ENCODE data around the gene SNX24.
"Not testable (repeated sequence)": the region's sequence is repeated elsewhere in the genome, so short reads cannot be mapped to it uniquely, and the experiment has no call there.

The SNX24 gene

DNA sequence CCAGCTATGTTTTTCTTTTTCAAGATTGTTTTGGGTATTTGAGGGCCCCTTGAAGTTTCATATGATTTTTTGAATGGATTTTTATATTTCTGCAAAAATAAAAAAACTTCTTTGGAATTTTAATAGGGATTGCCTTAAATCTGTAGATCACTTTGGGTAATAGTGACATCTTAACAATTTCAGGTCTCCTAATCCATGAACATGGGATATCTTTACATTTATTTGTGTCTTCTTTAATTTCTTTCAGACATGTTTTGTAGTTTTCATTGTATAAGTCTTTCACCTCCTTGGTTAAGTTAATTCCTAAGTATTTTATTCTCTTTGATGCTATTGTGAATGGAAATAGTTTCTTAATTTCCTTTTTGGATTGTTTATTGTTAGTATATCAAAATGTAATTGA is 112.0 kb downstream of the SNX24 start:
- Histone ChIP-seq H3K27me3 (ENCODE audit: control insufficient read depth, insufficient read depth, low read length) (no peaks in the 10 kb centered on the region), H3K36me3 (ENCODE audit: control insufficient read depth, insufficient read depth, low read length) (no peaks in the 10 kb centered on the region), H3K9ac (ENCODE audit: low read length) (no peak overlapping the region), H3K27ac (ENCODE audit: low read depth, low read length) (no peak overlapping the region), H3K4me3 (ENCODE audit: low read length) (no peak overlapping the region), H3K4me1 (ENCODE audit: control insufficient read depth, insufficient read depth, low read length) (no peaks in the 10 kb centered on the region)

DNA sequence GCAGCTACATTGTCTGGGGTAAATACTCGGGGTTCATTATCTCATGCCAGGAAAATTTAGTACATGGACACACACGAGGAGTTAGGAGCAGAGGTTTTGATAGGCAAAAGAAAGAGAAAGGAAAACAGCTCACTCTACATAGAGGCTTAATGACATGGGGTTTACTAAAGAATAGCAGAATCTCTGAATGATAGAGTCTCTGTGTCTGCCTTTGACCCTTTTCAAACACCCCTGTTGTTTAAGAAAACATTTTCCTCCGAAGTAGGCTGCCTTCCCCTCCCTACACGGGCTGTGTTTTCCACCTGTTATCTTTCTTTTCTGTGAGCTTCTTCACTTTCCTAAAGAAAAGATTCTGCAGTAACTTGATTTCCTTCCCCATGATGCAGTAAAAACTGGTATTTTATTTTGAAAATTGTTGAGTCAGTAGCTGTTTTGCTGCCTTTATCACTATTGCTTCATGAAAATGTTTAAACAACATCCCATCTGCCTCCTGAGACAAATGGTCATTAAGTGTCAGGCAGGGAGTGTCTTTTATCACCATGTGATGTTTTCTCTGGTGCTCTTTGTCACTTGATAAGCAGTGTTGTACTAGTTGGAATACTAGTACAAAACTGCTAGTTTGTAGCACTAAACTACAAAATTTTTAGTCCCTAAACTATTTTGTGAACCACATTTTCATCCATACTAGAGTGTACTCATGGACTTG is 114.5 kb downstream of the SNX24 start:
- Histone ChIP-seq H3K4me1 (ENCODE audit: control insufficient read depth, insufficient read depth, low read length) (no peaks in the 10 kb centered on the region), H3K27me3 (ENCODE audit: control insufficient read depth, insufficient read depth, low read length) (no peaks in the 10 kb centered on the region), H3K9ac (ENCODE audit: low read length) (no peak overlapping the region), H3K27ac (ENCODE audit: low read depth, low read length) (no peak overlapping the region), H3K4me3 (ENCODE audit: low read length) (no peak overlapping the region), H3K36me3 (ENCODE audit: control insufficient read depth, insufficient read depth, low read length) (no peaks in the 10 kb centered on the region)

DNA sequence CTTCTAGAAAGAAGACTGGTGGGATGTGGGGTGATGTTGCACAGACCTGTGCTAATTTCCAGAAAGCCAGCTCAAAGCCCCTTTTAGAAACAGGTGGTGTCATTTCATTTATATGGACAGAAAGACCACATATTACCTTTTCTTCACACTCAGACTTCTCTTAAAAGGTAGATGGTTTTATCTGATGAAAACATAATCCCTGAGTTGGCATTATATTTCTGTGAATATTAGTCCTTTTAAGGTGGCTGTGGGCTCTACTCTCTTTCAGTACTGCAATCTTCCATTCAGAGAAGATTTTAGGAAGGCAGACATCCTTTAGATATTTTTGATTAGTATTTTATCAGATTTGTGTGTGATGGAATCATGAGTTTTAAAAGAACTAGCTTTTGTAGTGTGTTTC is 117.9 kb downstream of the SNX24 start:
- H3K4me1 ChIP-seq (ENCODE audit: control insufficient read depth, insufficient read depth, low read length), result no peaks in the 10 kb centered on the region
- no peak overlapping the region for H3K4me3 ChIP-seq (ENCODE audit: low read length)
- H3K36me3 ChIP-seq (ENCODE audit: control insufficient read depth, insufficient read depth, low read length), result no peaks in the 10 kb centered on the region
- no peak overlapping the region for H3K27ac ChIP-seq (ENCODE audit: low read depth, low read length)
- no peak overlapping the region for H3K9ac ChIP-seq (ENCODE audit: low read length)
- no peaks in the 10 kb centered on the region for H3K27me3 ChIP-seq (ENCODE audit: control insufficient read depth, insufficient read depth, low read length)

DNA sequence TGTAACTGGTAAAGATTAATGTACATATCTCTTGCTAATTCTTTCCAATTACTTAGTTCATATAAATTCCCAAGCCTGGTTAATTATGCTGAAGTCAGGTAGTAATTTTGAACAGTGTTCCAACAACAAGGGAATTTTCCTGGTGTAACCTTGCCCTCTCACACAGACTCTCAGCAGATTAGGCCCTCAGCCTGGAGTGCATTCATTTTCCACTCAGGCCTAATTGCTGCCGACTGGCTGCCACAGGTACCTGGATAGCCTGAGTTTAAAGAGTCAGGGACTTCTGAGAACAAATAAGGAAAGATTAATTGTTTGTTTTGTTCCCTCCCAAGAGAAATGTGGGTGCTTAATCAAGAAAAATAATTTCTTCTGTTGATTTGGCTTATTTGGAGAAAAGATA is 119.7 kb downstream of the SNX24 start:
- Histone ChIP-seq H3K9ac (ENCODE audit: low read length) (no peak overlapping the region), H3K36me3 (ENCODE audit: control insufficient read depth, insufficient read depth, low read length) (no peaks in the 10 kb centered on the region), H3K27me3 (ENCODE audit: control insufficient read depth, insufficient read depth, low read length) (no peaks in the 10 kb centered on the region), H3K4me1 (ENCODE audit: control insufficient read depth, insufficient read depth, low read length) (no peaks in the 10 kb centered on the region), H3K4me3 (ENCODE audit: low read length) (no peak overlapping the region), H3K27ac (ENCODE audit: low read depth, low read length) (no peak overlapping the region)

DNA sequence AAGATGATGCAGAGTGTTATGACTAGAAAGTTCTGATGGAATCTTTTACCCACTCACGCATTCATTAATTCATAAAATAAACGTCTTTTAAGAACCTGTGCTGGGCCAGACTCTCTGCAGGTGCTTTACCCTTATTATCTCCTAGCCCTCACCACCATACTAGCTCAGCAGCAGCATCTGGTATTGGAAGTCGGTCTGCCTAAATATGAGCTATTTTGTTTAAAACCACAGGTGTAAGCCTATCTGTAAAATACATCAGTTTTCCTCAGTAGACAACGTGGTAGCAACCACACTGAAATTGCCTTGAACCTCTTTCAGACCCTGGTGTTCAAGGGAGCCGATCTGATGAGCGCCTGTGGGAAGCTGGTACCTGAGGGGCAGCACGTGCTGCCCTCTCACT is 121.7 kb downstream of the SNX24 start:
- no peak overlapping the region for H3K27ac ChIP-seq (ENCODE audit: low read depth, low read length)
- H3K4me3 ChIP-seq (ENCODE audit: low read length), result no peak overlapping the region
- H3K4me1 ChIP-seq (ENCODE audit: control insufficient read depth, insufficient read depth, low read length), result no peaks in the 10 kb centered on the region
- no peaks in the 10 kb centered on the region for H3K27me3 ChIP-seq (ENCODE audit: control insufficient read depth, insufficient read depth, low read length)
- no peaks in the 10 kb centered on the region for H3K36me3 ChIP-seq (ENCODE audit: control insufficient read depth, insufficient read depth, low read length)
- H3K9ac ChIP-seq (ENCODE audit: low read length), result no peak overlapping the region

DNA sequence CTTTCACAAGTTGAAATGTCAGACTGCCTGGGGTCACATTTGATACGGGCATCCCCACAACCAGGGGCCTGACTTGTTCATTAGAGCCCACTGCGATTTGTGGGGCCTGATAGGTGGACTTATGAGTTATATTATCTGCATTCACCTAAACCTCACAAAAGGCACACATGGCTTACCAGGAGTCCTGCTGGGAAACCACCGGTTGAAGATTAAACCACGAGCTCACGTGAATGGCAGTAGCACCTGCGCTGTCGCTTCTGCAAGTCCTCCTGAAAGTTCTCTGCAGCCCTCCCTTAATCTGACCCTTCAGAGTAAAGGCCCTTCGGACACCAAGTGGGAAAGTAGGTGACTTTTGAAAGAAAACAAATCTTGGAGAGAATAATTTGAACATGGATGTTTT is 122.2 kb downstream of the SNX24 start:
- H3K27me3 ChIP-seq (ENCODE audit: control insufficient read depth, insufficient read depth, low read length), result no peaks in the 10 kb centered on the region
- H3K36me3 ChIP-seq (ENCODE audit: control insufficient read depth, insufficient read depth, low read length), result no peaks in the 10 kb centered on the region
- no peak overlapping the region for H3K4me3 ChIP-seq (ENCODE audit: low read length)
- H3K4me1 ChIP-seq (ENCODE audit: control insufficient read depth, insufficient read depth, low read length), result no peaks in the 10 kb centered on the region
- H3K27ac ChIP-seq (ENCODE audit: low read depth, low read length), result no peak overlapping the region
- H3K9ac ChIP-seq (ENCODE audit: low read length), result no peak overlapping the region

DNA sequence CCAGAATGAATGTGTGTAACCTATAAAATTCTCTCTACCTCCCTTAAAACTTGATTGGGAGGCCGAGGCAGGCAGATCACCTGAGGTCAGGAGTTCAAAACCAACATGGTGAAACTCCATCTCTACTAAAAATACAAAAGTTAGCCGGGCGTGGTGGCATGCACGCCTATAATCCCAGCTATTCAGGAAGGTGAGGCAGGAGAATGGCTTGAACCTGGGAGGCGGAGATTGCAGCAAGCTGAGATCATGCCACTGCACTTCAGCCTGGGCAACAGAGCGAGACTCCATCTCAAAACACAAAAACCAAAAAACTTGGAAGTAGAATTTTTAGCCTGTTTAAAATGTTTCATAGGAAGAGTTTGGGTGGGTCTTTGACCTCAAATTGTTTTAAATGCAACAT is 122.6 kb downstream of the SNX24 start:
- not testable (repeated sequence) for H3K27ac ChIP-seq (ENCODE audit: low read depth, low read length)

DNA sequence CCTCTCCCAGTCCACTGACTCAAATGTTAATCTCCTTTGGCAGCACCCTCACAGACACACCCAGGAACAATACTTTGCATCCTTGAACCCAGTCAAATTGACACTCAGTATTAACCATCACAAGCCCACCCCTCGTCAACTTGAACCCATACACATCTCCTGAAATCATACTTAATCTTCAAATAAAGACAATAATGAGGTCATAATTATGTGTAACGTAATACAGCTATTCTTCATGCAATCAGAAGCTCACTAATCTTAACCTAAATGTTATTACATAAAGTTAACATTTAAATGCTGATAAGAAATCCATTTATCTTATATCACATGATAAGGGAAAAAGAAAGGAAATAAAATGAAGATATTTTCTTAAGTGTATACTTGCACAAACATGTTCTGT is 125.9 kb downstream of the SNX24 start:
- H3K4me1 ChIP-seq (ENCODE audit: control insufficient read depth, insufficient read depth, low read length), result no peaks in the 10 kb centered on the region
- no peak overlapping the region for H3K27ac ChIP-seq (ENCODE audit: low read depth, low read length)
- no peaks in the 10 kb centered on the region for H3K36me3 ChIP-seq (ENCODE audit: control insufficient read depth, insufficient read depth, low read length)
- no peak overlapping the region for H3K9ac ChIP-seq (ENCODE audit: low read length)
- H3K27me3 ChIP-seq (ENCODE audit: control insufficient read depth, insufficient read depth, low read length), result no peaks in the 10 kb centered on the region
- H3K4me3 ChIP-seq (ENCODE audit: low read length), result no peak overlapping the region

More for the DNA sequence above, 122.6 kb downstream of the SNX24 start:
- H3K9ac ChIP-seq (ENCODE audit: low read length); H3K4me3 ChIP-seq (ENCODE audit: low read length); H3K36me3 ChIP-seq (ENCODE audit: control insufficient read depth, insufficient read depth, low read length); H3K27me3 ChIP-seq (ENCODE audit: control insufficient read depth, insufficient read depth, low read length); H3K4me1 ChIP-seq (ENCODE audit: control insufficient read depth, insufficient read depth, low read length): not testable (repeated sequence)

DNA sequence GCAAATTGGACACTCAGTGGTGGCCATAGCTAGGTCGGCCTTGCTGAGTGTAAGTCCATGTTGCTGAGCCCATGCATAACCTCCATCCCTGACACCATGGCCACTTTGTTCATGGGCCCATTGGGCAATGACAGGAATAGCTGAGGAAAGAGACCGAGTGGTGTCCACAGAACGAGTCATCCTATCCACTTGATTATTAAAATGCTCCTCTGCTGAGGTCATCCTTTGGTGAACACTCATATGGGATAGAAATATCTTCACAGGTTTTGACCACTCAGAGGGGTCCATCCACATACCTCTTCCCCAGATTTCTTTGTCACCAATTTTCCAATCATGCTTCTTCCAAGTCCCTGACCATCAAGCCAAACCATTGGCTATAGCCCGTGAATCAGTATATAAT is 127.5 kb downstream of the SNX24 start:
- Histone ChIP-seq H3K36me3 (ENCODE audit: control insufficient read depth, insufficient read depth, low read length) (no peaks in the 10 kb centered on the region), H3K4me1 (ENCODE audit: control insufficient read depth, insufficient read depth, low read length) (no peaks in the 10 kb centered on the region), H3K27ac (ENCODE audit: low read depth, low read length) (no peak overlapping the region), H3K9ac (ENCODE audit: low read length) (no peak overlapping the region), H3K27me3 (ENCODE audit: control insufficient read depth, insufficient read depth, low read length) (no peaks in the 10 kb centered on the region), H3K4me3 (ENCODE audit: low read length) (no peak overlapping the region)

DNA sequence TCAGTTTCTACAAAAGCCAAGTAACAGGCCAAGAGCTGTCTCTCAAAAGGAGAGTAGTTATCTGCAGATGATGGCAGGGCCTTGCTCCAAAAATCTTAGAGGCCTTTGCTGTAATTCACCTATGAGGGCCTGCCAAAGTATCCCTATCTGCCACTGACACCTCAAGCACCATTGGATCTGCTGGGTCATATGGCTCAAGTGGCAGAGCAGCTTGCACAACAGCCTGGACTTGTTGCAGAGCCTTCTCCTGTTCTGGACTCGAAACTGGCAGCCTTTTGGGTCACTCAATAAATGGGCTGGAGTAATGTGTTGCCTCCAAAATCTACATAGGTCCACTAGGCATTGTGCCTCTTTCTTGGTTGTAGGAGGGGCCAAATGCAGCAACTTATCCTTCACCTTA is 128.3 kb downstream of the SNX24 start:
- H3K9ac ChIP-seq (ENCODE audit: low read length); H3K4me1 ChIP-seq (ENCODE audit: control insufficient read depth, insufficient read depth, low read length); H3K27ac ChIP-seq (ENCODE audit: low read depth, low read length); H3K27me3 ChIP-seq (ENCODE audit: control insufficient read depth, insufficient read depth, low read length); H3K4me3 ChIP-seq (ENCODE audit: low read length); H3K36me3 ChIP-seq (ENCODE audit: control insufficient read depth, insufficient read depth, low read length): not testable (repeated sequence)

DNA sequence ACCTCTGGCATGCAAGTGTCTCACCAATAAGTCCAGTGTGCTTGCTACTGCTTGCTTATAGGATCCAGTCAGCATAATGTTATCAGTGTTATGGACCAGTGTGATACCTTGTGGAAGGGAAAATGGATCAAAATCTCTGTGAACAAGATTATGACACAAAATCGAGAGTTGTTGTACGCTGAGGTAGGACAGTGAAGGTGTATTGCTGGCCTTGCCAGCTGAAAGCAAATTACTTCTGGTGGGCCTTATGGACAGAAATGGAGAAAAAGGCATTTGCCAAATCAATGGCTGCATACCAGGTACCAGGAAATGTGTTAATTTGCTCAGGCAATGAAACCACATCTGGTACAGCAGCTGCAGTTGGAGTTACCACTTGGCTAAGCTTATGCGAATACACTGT is 128.8 kb downstream of the SNX24 start:
- H3K4me1 ChIP-seq (ENCODE audit: control insufficient read depth, insufficient read depth, low read length); H3K27ac ChIP-seq (ENCODE audit: low read depth, low read length); H3K27me3 ChIP-seq (ENCODE audit: control insufficient read depth, insufficient read depth, low read length); H3K9ac ChIP-seq (ENCODE audit: low read length); H3K4me3 ChIP-seq (ENCODE audit: low read length); H3K36me3 ChIP-seq (ENCODE audit: control insufficient read depth, insufficient read depth, low read length): not testable (repeated sequence)

DNA sequence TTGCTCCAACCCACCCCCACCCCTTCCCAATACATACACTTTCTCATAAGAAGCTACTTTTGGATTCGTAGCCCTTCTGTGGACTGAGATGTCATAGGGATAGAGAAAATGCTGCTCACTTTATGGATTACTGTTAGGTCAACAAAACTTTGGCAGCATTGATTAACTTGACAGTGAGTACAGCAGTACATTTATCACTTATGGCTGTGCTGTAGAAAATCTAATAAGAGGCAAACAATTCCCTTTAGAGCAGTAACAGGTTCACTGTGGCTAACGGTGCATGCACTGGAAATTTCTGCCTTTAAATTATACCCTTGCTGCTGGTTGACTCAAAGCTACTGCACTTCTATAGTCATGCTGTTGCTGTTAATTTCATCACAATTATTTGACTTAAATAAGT is 131.9 kb downstream of the SNX24 start:
- H3K4me3 ChIP-seq (ENCODE audit: low read length), result no peak overlapping the region
- H3K27ac ChIP-seq (ENCODE audit: low read depth, low read length), result no peak overlapping the region
- H3K27me3 ChIP-seq (ENCODE audit: control insufficient read depth, insufficient read depth, low read length), result no peaks in the 10 kb centered on the region
- no peaks in the 10 kb centered on the region for H3K4me1 ChIP-seq (ENCODE audit: control insufficient read depth, insufficient read depth, low read length)
- no peak overlapping the region for H3K9ac ChIP-seq (ENCODE audit: low read length)
- H3K36me3 ChIP-seq (ENCODE audit: control insufficient read depth, insufficient read depth, low read length), result no peaks in the 10 kb centered on the region

DNA sequence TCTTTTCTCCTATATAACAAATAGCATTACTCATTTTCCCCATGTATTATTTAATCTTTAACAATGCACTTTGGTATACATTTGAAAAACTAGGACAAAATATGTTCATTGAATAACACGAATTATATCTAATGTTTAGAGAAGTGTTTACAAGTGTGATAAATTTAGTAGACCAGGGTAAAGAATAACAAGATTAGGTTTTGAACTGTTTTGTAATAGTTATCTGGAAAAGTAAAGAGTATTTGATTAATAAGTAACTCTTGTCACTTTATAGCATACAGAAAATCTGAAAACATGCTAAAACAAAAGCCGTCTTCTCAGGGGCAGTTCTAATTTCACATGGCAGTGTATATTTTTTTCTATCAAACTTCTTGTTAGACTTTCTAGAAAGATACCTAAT is 132.7 kb downstream of the SNX24 start:
- no peak overlapping the region for H3K27ac ChIP-seq (ENCODE audit: low read depth, low read length)
- no peaks in the 10 kb centered on the region for H3K27me3 ChIP-seq (ENCODE audit: control insufficient read depth, insufficient read depth, low read length)
- no peak overlapping the region for H3K4me3 ChIP-seq (ENCODE audit: low read length)
- H3K4me1 ChIP-seq (ENCODE audit: control insufficient read depth, insufficient read depth, low read length), result no peaks in the 10 kb centered on the region
- no peaks in the 10 kb centered on the region for H3K36me3 ChIP-seq (ENCODE audit: control insufficient read depth, insufficient read depth, low read length)
- no peak overlapping the region for H3K9ac ChIP-seq (ENCODE audit: low read length)
